Anterior cingulate cortex (tissue), 58 donors: ENCODE measurements around the gene GALNT6.

Experiments
- DNase-seq, 58 donors: peaks; one replicate each; lab custom pipeline; 2025; lab: John Stamatoyannopoulos, UW

The GALNT6 gene, protein sequence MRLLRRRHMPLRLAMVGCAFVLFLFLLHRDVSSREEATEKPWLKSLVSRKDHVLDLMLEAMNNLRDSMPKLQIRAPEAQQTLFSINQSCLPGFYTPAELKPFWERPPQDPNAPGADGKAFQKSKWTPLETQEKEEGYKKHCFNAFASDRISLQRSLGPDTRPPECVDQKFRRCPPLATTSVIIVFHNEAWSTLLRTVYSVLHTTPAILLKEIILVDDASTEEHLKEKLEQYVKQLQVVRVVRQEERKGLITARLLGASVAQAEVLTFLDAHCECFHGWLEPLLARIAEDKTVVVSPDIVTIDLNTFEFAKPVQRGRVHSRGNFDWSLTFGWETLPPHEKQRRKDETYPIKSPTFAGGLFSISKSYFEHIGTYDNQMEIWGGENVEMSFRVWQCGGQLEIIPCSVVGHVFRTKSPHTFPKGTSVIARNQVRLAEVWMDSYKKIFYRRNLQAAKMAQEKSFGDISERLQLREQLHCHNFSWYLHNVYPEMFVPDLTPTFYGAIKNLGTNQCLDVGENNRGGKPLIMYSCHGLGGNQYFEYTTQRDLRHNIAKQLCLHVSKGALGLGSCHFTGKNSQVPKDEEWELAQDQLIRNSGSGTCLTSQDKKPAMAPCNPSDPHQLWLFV

DNA sequence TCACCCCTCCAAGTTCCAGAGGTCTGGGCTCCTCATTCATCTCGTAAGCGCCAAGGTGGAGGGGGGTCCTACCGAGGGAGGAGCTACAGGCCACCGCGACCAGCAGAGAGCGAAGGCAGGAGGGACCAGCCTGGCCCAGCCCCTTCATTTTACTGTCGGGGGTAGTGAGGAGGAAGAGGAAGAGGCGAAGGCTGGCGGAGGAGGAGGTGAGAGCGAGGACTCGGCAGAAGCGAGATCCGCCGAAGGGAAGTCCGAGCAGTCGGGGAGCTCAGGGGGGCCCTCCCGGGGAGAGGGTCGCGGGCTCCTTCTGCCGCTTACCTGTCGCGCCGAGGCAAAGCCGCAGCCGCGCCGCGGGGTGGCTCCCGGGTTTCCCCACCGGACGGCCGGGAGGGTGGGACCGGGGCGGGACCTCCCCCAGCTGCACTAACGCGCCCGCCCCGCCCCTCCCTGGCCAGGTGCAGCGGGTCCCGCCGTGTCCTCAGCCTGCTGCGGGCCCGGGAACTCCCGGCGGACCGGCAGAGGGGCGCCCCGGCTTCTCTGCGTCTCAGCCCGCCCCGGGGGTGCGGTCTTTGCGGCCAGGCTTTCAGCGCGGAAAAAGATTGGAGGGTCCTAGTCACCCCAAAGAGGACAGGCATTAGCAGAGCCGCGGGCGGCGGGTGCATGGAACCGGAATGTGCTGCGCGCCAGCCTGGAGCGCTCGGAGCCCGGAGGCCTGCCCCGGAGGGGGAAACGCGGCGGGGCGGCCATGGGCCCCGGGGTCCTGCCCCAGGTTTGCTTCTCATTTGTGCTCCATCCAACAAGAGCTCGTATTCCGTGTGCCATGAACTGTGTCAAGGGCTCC is at the start of gene GALNT6:
Gene GALNT6 (minus strand): TSS at position 124 of the 841 bp plus-strand sequence. CDS start 11,625 bp downstream, outside the sequence.
- peak in 11 of 58 donors; percentile 33 to 67 (median 55) for DNase-seq

DNA sequence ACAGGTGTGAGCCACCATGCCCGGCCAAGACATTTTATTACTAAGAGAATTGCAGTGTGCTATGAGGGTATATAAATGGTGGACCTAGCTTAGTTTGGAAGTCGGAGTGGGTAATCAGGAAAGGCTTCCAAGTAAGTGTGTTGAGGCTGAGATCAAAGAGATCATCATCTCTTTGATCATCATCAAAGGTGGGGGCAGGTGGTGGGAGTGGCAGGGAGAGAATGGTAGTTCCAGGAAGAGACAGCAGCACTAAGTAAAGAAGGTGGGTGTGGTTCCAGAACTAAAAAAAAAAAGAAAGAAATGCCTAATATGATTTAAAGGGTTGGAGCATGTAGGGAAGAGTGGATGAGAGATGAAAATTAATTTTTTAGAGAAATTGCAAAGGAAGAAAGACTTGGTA is 48.1 kb upstream of the GALNT6 start:
- no peak for DNase-seq

DNA sequence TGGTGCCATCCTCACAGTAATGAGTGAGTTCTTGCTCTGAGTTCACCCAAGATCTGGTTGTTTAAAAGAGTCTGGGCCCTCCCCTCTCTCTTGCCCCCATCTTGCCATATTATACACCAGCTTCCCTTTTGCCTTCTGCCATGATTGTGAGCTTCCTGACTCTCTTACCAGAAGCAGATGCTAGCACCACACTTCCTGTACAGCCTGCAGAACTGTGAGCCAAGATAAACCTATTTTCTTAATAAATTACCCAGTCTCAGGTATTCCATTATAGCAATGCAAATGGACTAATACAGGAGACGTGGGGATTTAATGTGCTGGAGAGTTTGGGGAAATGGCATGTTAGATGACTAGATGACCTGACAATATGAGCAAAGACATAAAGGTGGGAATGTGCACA is 46.2 kb upstream of the GALNT6 start:
- DNase-seq: no peak

- no peak for DNase-seq
Observed at GRCh38 chr12:51434305-51434704, 43.1 kb upstream of the GALNT6 start.

- no peak for DNase-seq
Observed at GRCh38 chr12:51432921-51433320, 41.7 kb upstream of the GALNT6 start.

- no peak for DNase-seq
Observed at GRCh38 chr12:51430196-51430895, 39.1 kb upstream of the GALNT6 start.

DNA sequence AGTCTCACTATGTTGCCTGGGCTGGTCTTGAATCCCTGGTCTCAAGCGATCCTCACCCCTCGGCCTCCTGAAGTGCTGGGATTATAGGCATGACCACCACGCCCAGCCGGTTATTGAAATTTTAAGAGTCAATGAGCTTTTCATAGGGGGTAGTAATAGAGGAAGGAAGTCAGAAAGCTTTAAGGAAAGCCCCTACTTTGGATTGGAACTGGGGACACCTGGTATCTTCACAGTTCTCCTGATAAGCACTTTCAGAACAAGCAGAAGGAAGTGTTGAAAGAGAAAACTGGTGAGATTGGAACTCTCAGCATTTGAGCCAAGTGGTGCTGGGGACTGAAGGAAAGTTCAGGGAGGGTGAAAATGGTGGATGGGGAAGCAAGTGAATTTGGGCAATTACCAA is 38.5 kb upstream of the GALNT6 start:
- DNase-seq: no peak

DNA sequence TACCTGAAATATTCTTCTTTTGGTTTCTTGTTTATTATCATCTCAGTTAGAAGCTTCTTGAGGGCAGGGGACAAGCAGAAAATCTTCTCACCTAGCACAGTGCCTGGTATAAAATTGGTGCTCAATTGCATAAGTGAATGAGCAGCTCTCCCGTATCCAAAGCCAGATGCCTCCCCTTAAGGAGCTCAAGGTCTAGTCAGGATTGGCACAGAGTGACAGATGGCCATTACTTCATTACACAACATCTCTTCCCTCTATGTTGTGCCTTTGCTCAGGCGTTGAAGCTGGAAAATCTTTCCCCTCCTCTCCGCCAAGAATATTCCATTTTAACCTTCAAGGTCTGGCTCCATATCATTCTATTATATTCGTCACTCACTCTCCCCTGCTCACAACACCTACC is 37.0 kb upstream of the GALNT6 start:
- no peak for DNase-seq

GRCh38 chr12:51424662-51425539 is 33.7 kb upstream of the GALNT6 start, which contains the start of gene SLC4A8:
Gene SLC4A8 (plus strand): TSS chr12:51424831. CDS start chr12:51424988, 157 bp downstream.
- peak; percentile 67 to 97 (median 93) for DNase-seq

DNA sequence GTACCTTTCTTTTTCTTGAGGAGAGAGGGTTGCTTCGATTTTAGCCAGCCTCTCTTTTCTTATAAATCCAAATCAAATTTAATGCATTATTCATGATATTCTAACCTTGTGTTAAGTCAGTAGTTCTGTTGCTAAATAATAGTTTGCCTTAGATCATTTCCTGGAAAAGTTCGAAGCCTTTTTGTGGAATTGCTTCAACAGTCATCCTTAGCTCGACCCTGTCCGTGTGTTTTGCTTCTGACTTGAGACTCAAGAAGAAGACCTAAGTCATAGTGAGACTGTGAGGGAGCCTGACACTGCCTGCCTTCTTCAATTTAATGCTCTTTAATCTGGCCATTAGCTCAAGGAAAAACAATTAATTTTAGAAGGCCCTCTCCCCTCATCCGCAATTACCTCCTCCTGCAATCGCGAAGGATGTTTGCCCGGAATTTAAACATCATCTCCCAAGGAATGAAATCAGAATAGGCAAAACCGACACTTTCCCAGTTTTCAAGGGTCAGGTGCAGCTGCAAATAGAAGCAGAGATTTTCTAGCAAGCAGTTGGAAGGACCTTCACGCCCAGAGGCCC is 33.0 kb upstream of the GALNT6 start:
- no peak for DNase-seq

- peak in 47 of 58 donors; percentile 3 to 84 (median 34) for DNase-seq
Observed at GRCh38 chr12:51421266-51421884, 30.2 kb upstream of the GALNT6 start.

- DNase-seq: peak in 6 of 58 donors; percentile 5 to 24 (median 14)
Observed at GRCh38 chr12:51419425-51420193, 28.4 kb upstream of the GALNT6 start.

- no peak for DNase-seq
Observed at GRCh38 chr12:51417826-51418225, 26.6 kb upstream of the GALNT6 start.

GRCh38 chr12:51415931-51416330 is 24.7 kb upstream of the GALNT6 start:
- DNase-seq: no peak

DNA sequence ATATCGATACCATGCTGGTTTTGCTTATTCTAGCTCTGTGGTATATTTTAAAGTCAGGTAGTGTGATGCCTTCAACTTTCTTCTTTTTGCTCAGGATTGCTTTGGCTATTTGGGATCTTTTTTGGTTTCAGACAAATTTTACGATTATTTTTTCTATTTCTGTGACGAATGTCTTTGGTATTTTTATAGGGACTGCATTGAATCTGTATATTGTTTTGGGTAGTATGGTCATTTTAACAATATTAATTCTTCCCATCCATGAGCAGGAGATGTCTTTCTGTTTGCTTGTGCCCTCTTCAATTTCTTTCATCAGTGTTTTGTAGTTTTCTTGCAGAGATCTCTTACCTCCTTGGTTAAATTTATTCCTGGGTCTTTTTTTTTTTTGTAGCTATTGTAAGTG is 22.6 kb upstream of the GALNT6 start:
- DNase-seq: no peak

GRCh38 chr12:51413149-51413548 is 21.9 kb upstream of the GALNT6 start:
- no peak for DNase-seq

- DNase-seq: no peak
Observed at GRCh38 chr12:51409846-51410245, 18.6 kb upstream of the GALNT6 start.

- DNase-seq: no peak
Observed at GRCh38 chr12:51407604-51408003, 16.4 kb upstream of the GALNT6 start.
